B cell (primary cell): Measurements from ENCODE around the gene CCDC70.

Source experiments
- EZH2 ChIP-seq: IDR thresholded peaks from 2 replicates; pipeline ENCODE4 v1.6.1; 2012; ENCODE audit warnings: borderline replicate concordance, low read depth, mild to moderate bottlenecking, moderate library complexity, low read length; ENCODE audit not compliant: insufficient read depth, poor library complexity, severe bottlenecking
- TF ChIP-seq, protein P1 (sequence below): fragments of 200-600 bp; IDR thresholded peaks from one replicate; pipeline ENCODE4 v1.8.0; 2022; ENCODE audit warnings: antibody characterized with exemption, mild to moderate bottlenecking

DNA sequence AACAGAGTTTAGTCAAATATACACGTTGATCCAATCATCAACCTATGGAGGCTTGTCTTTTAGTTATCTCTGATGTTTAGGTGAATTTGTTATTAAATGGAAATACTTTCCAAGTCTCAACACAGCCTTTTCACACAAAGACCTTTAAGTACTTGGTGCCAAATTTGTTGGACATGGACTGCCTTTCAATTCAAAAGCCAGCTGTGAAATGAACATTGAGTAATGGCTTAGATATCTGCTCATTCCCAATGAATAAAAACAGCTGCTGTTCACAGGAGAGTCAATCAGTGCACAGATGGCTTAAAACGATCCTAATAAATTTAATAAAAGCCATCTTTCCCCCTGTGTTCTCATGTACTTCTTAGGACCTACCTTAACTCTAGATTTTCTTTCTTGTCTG is 37.9 kb upstream of the CCDC70 start:
- TF ChIP-seq, protein P1, sequence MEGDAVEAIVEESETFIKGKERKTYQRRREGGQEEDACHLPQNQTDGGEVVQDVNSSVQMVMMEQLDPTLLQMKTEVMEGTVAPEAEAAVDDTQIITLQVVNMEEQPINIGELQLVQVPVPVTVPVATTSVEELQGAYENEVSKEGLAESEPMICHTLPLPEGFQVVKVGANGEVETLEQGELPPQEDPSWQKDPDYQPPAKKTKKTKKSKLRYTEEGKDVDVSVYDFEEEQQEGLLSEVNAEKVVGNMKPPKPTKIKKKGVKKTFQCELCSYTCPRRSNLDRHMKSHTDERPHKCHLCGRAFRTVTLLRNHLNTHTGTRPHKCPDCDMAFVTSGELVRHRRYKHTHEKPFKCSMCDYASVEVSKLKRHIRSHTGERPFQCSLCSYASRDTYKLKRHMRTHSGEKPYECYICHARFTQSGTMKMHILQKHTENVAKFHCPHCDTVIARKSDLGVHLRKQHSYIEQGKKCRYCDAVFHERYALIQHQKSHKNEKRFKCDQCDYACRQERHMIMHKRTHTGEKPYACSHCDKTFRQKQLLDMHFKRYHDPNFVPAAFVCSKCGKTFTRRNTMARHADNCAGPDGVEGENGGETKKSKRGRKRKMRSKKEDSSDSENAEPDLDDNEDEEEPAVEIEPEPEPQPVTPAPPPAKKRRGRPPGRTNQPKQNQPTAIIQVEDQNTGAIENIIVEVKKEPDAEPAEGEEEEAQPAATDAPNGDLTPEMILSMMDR, result no peak
- TF ChIP-seq EZH2, result no peak
